Ectodermal cell (in vitro differentiated cells): ENCODE data around the gene ZNF273.
"Not testable (repeated sequence)": the region's sequence is repeated elsewhere in the genome, so short reads cannot be mapped to it uniquely, and the experiment has no call there.

Experiments used
- H3K27ac ChIP-seq: 2 replicates; pipeline ENCODE4 v1.7.0; 2013; ENCODE audit warnings: mild to moderate bottlenecking, low read depth, low read length; ENCODE audit not compliant: insufficient read depth, poor library complexity, severe bottlenecking
- H3K27me3 ChIP-seq: 2 replicates; pipeline ENCODE4 v1.7.0; 2013; ENCODE audit warnings: mild to moderate bottlenecking, low read length; ENCODE audit not compliant: insufficient read depth, control insufficient read depth, poor library complexity, severe bottlenecking
- H3K36me3 ChIP-seq: one replicate; pipeline ENCODE4 v1.7.0; 2013; ENCODE audit warnings: low read length; ENCODE audit not compliant: control insufficient read depth, insufficient read depth
- H3K4me1 ChIP-seq: one replicate; pipeline ENCODE4 v1.7.0; 2013; ENCODE audit warnings: low read length; ENCODE audit not compliant: control insufficient read depth, insufficient read depth
- H3K4me3 ChIP-seq: 2 replicates; pipeline ENCODE4 v1.7.0; 2013; ENCODE audit warnings: low read depth, low read length, control low read depth; ENCODE audit not compliant: insufficient read depth
- H3K9me3 ChIP-seq: 2 replicates; pipeline ENCODE4 v1.7.0; 2013; ENCODE audit warnings: mild to moderate bottlenecking, low read length, moderate library complexity; ENCODE audit not compliant: control insufficient read depth
- WGBS, 2 experiments: methylation state at CpG; one replicate each; pipeline ENCODE4 v1.1.7; 2013; ENCODE audit warnings: missing lambda C conversion rate in 2 of 2; 5-methylcytosine and 5-hydroxymethylcytosine counted together

The ZNF273 gene

DNA sequence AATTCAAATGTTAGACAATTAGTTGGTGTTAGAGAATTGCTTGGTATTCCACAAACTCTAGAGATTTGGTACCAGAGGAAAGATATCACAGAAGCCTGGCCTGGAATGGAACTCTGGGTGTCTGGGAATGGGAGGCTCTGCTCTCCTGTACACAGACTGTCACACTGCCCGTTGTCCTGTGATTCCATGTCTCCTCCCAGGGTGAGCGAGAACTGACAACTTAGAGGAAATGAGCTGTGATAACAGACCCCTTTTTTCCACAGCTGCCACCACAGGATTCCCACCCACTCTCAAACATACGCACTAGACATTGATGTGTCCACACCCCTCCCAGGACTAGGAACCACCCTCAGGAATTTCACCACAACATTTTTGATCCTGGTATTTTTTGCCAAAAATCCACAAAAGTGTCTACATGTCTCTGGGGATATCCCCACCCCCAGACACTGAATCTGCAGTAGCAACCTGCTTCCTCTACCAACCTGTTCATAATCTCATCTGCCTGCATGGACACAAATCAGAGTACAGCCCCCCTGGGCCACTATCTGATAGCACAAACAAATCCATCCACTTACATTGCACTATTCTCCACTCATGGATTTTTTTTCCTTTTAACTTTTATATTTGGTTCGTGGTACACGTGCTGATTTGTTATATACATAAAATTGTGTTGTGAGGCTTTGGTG lies 4.7 kb downstream of the ZNF273 start:
- Histone ChIP-seq H3K9me3 (no peaks in the 10 kb centered on the region), H3K27me3 (no peaks in the 10 kb centered on the region), H3K27ac (no peak overlapping the region), H3K4me3 (no peak overlapping the region), H3K4me1 (no peaks in the 10 kb centered on the region), H3K36me3 (no peaks in the 10 kb centered on the region)
- WGBS, 2 experiments = 59 to 77% methylated on average over 3 to 5 of the region's 5 CpGs

DNA sequence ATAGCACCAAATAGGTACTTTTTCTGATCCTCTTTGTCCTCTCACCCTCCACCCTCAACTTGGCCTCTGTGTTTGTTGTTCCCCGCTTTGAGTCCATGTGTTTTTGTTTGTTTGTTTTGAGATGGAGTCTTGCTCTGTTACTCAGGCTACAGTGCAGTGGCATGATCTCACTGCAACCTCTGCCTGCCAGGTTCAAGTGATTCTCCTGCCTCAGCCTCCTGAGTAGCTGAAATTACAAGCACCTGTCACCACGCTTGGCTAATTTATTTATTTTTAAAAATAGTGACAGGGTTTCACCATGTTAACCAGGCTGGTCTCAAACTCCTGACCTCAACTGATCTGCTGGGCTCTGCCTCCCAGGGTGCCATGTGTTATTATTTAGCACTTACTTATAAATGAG lies 5.3 kb downstream of the ZNF273 start:
- 72 to 94% methylated on average over 2 of the region's 2 CpGs for WGBS, 2 experiments
- Histone ChIP-seq H3K4me1 (no peaks in the 10 kb centered on the region), H3K27ac (no peak overlapping the region), H3K36me3 (no peaks in the 10 kb centered on the region), H3K9me3 (no peaks in the 10 kb centered on the region), H3K27me3 (no peaks in the 10 kb centered on the region), H3K4me3 (no peak overlapping the region)

DNA sequence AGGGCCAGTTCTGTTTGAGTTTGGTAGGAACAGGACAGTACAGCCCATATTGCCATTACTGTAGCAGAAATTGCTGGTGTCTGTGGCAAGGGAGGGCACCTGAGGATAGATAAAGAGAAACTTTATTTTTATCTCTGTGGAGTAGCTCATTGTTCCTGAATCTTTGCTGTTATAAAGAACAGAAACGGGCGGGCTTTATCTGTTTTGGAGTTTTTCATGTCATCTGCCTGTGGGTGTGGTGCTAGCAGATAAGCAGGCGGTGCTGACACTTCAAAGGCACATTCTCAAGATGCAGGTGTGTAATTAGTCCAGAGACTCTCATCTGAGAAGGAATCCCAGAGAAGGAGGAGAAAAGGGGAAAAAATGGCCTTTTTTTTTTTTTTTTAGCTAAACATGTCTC lies 11.5 kb downstream of the ZNF273 start:
- peaks cover 4% of the 10 kb centered on the region for H3K36me3 ChIP-seq
- no peak overlapping the region for H3K4me3 ChIP-seq
- H3K9me3 ChIP-seq = no peaks in the 10 kb centered on the region
- no peaks in the 10 kb centered on the region for H3K4me1 ChIP-seq
- 95 to 96% methylated on average over 3 of the region's 3 CpGs for WGBS, 2 experiments
- no peaks in the 10 kb centered on the region for H3K27me3 ChIP-seq
- no peak overlapping the region for H3K27ac ChIP-seq

DNA sequence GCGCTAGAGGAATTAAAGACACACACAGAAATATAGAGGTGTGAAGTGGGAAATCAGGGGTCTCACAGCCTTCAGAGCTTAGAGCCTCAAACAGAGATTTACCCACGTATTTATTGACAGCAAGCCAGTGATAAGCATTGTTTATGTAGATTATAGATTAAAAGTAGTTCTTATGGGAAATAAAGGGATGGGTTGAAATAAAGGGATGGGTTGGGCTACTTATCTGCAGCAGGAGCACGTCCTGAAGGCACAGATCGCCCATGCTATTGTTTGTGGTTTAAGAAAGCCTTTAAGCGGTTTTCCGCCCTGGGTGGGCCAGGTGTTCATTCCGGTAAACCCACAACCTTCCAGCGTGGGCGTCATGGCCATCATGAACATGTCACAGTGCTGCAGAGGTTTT lies 12.2 kb downstream of the ZNF273 start:
- not testable (repeated sequence) for H3K27ac ChIP-seq, H3K36me3 ChIP-seq, H3K4me3 ChIP-seq, H3K27me3 ChIP-seq, H3K9me3 ChIP-seq, H3K4me1 ChIP-seq
- WGBS, 2 experiments = 85 to 86% methylated on average over 9 of the region's 9 CpGs

DNA sequence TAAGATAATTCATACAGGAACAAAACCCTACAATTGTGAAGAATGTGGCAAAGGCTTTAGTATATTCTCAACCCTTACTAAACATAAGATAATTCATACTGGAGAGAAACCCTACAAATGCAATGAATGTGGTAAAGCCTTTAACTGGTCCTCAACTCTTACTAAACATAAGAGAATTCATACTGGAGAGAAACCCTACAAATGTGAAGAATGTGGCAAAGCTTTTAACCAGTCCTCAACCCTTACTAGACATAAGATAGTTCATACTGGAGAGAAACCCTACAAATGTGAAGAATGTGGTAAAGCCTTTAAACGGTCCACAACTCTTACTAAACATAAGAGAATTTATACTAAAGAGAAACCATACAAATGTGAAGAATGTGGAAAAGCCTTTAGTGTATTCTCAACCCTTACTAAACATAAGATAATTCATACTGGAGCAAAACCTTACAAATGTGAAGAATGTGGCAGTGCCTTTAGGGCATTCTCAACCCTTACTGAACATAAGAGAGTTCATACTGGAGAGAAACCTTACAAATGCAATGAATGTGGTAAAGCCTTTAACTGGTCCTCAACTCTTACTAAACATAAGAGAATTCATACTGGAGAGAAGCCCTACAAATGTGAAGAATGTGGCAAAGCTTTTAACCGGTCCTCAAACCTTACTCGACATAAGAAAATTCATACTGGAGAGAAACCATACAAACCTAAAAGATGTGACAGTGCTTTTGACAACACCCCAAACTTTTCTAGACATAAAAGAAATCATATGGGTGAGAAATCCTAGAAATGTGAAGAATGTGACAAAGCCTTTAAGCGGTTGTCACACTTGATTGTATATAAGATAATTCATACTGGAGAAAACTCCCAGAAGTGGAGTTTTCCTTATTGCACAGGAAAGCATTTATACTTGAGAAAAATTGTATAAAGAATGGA lies 25.4 kb downstream of the ZNF273 start:
- H3K36me3 ChIP-seq = peaks cover 29% of the 10 kb centered on the region
- H3K4me3 ChIP-seq, H3K4me1 ChIP-seq, H3K27me3 ChIP-seq, H3K9me3 ChIP-seq, H3K27ac ChIP-seq: not testable (repeated sequence)
- 93 to 100% methylated on average over 1 to 3 of the region's 4 CpGs for WGBS, 2 experiments

DNA sequence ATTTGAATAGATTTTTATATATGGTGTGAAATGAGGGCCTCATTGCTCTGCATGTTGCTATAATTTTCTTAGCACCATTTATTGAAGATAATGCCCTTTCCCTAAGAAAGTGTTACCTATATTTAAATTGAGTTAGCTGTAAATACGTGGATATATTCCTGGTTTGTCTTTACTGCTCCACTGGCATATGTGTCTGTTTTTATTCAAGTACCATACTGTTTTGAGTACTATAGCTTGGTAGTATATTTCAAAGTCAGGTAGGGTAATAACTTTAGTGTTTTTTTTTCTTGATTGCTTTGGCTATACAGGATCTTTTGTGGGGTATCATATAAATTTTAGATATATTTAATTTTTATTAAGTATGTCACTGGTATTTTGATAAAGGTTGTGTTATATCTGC lies 31.4 kb downstream of the ZNF273 start:
- Histone ChIP-seq H3K27me3 (no peaks in the 10 kb centered on the region), H3K36me3 (no peaks in the 10 kb centered on the region), H3K9me3 (no peaks in the 10 kb centered on the region), H3K4me3 (no peak overlapping the region), H3K27ac (no peak overlapping the region), H3K4me1 (no peaks in the 10 kb centered on the region)
- WGBS, 2 experiments = 89 to 92% methylated on average over 1 of the region's 1 CpG

DNA sequence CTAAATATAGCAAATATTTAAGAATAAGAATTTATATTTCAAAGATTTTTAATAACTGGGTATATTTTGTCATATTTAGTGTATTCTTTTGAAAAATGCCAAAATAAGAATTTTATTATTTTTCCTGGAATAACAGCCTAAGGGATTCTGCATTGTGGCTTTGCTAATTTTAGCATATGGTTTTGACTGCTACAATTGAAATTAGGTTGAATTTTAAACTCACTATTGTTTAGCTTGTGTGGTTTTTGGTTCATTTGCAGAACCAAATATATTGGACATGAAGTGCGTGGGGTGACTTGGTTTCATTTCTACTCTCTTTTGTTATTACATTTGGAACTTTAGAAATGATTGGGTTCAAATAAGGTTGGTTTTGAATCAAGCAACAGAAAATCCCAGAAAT lies 35.5 kb downstream of the ZNF273 start:
- no peaks in the 10 kb centered on the region for H3K36me3 ChIP-seq
- WGBS, 2 experiments = 94 to 100% methylated on average over 1 of the region's 1 CpG
- no peaks in the 10 kb centered on the region for H3K9me3 ChIP-seq
- no peak overlapping the region for H3K4me3 ChIP-seq
- no peak overlapping the region for H3K27ac ChIP-seq
- no peaks in the 10 kb centered on the region for H3K4me1 ChIP-seq
- H3K27me3 ChIP-seq = no peaks in the 10 kb centered on the region

DNA sequence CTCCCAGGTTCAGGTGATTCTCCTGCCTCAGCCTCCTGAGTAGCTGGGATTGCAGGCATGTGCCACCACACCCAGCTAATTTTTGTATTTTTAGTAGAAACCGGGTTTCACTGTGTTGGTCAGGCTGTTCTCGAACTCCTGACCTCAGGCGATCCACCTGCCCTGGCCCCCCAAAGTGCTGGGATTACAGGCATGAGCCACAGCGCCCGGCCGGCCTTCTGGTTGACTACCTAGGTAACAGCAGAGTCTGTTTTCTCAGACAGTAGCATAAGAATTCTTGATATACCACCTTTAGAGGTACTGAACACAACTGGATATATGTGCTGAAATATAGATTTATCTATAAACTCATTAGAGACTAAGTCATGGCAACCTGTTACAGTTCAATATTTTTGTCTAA lies 36.9 kb downstream of the ZNF273 start:
- not testable (repeated sequence) for H3K36me3 ChIP-seq, H3K27me3 ChIP-seq, H3K27ac ChIP-seq, H3K9me3 ChIP-seq, H3K4me1 ChIP-seq, H3K4me3 ChIP-seq
- 91 to 92% methylated on average over 6 of the region's 6 CpGs for WGBS, 2 experiments

DNA sequence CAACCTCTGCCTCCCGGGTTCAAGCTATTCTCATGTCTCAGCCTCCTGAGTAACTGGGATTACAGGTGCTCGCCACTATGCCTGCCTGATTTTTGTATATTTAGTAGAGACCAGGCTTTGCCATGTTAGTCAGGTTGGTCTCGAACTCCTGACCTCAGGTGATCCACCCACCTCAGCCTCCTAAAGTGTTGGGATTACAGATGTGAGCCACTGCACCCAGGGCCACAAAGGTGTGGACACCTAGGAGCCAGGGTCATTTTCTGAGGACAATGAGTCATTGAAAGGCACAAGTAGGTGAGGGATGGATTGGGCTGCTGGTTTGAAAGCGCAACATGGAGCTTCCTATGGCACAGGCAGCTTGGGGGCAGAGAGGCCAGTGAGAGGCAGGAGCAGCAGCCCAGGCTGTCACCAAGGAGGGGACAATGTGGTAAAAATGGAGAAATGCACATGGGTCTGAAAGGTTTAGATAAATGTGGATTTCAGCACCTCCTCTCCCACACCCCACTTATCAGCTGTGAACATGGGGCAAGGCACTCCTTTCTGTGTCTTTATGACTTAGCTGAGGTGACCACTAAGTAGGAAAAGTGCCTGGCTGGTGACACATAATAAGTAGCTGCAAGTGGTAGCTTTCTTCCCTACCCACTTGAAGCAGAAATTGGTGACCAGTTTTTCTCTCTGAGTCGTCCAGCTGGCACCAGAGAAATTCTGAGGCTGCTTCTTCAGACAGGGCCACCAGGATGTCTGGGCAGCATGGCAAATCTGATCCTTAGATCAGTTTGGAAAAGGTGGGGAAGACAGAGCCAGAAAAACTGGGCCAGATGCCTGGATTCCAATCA lies 41.8 kb downstream of the ZNF273 start:
- H3K27ac ChIP-seq = not testable (repeated sequence)

More for the DNA sequence above, 41.8 kb downstream of the ZNF273 start:
- H3K9me3 ChIP-seq, H3K4me3 ChIP-seq, H3K36me3 ChIP-seq, H3K4me1 ChIP-seq: not testable (repeated sequence)
- H3K27me3 ChIP-seq = peaks cover 40% of the 10 kb centered on the region
- WGBS, 2 experiments = 83 to 89% methylated on average over 5 of the region's 5 CpGs
